Right lobe of liver (tissue), 6 donors: Measurements from ENCODE around the gene EOGT. TPM values are rescaled to one million over a fixed set of nuclear protein-coding genes. Genes with fewer than 3 reads are reported as not detected.

Source experiments
- ATAC-seq, 4 donors: fragments of 200-7000 bp; cut with Tn5 transposase; one replicate each; pipeline ENCODE4 v1.9.1; 2020; ENCODE audit warnings: mild to moderate bottlenecking in 4 of 4, moderate library complexity in 4 of 4
- DNase-seq, 3 donors: peaks; one replicate each; pipeline ENCODE4 v3.0.0-alpha.2; 2020
- H3K27ac ChIP-seq, 3 donors: fragments of 200-600 bp; one replicate each; pipeline ENCODE4 v1.8.0; 2022
- H3K27me3 ChIP-seq, 2 donors: fragments of 200-600 bp; one replicate each; pipeline ENCODE4 v1.8.0; 2022
- H3K36me3 ChIP-seq, 4 donors: fragments of 200-600 bp; sonication (generic) in 1 of 4; one replicate each; pipeline versions ENCODE4 v1.5.1 to v1.8.0; 2017 to 2022; ENCODE audit warnings: control low read depth in 1 of 4
- H3K4me1 ChIP-seq, 4 donors: fragments of 200-600 bp; sonication (generic) in 1 of 4; one replicate each; pipeline versions ENCODE4 v1.5.1 to v1.8.0; 2017 to 2022; ENCODE audit warnings: control low read depth in 1 of 4
- H3K4me3 ChIP-seq, 3 donors: fragments of 200-600 bp; one replicate each; pipeline ENCODE4 v1.8.0; 2022
- H3K9me3 ChIP-seq, 4 donors: fragments of 200-600 bp; sonication (generic) in 1 of 4; one replicate each; pipeline versions ENCODE4 v1.5.1 to v1.8.0; 2017 to 2022; ENCODE audit warnings: control low read depth in 1 of 4
- CTCF ChIP-seq, 4 donors: fragments of 200-600 bp in 3 of 4; fragments of 450-650 bp in 1 of 4; IDR thresholded peaks; one replicate each; pipeline versions ENCODE4 v1.5.1 to v1.8.0; 2016 to 2022; ENCODE audit warnings: antibody characterized with exemption in 4 of 4, mild to moderate bottlenecking in 2 of 4
- POLR2A ChIP-seq: fragments of 450-650 bp; IDR thresholded peaks from one replicate; pipeline ENCODE4 v1.6.1; 2017; ENCODE audit warnings: antibody characterized with exemption, mild to moderate bottlenecking
- WGBS: methylation state at CpG from one replicate; pipeline ENCODE4 v1.1.6; 2018; ENCODE audit warnings: low coverage, low lambda C conversion rate; ENCODE audit not compliant: insufficient coverage; ENCODE audit errors: missing lambda C conversion rate; 5-methylcytosine and 5-hydroxymethylcytosine counted together
- intact Hi-C, 2 donors: fragments of 100-400 bp; cut with DNase I; formaldehyde crosslinking; loops; one replicate each; pipeline versions ENCODE4 v1.11.2 to v1.14.1; 2022
- total RNA-seq, 6 experiments: library from RNA; depleted of rRNA in 2 of 6; stranded (reverse); fragments of >200 nt in 2 of 6; fragmentation: NEBNext Ultra II Directional in 3 of 6; extraction: Animal tissue kit (Norgen Biotek cat#: 25700) in 3 of 6; gene quantifications; one replicate each; pipeline versions ENCODE4 v1.1.0 to v1.2.4, GENCODE V29; 2016 to 2023
- donor health status: DM: no; HTN: yes; CAD: no.
- donor health status: DM: no; HTN: no; CAD: no.
- donor health status: DM: no; HTN: no; CAD: no.
- donor health status: DM: no; HTN: yes; CAD: no.
- donor health status: DM: no; HTN: yes; CAD: no.

Gene EOGT
- total RNA-seq, 6 experiments from 2014 or later = 3.4 to 8.7 (median 5.1) TPM

GRCh38 chr3:69012100-69012799 lies 1.2 kb downstream of the EOGT start:
- peak in 1 of 3 donors; percentile 25 for DNase-seq
- Histone ChIP-seq H3K36me3 (peaks cover 0 to 5% (median 0%) of the 10 kb centered on the region in 4 donors), H3K9me3 (no peaks in the 10 kb centered on the region), H3K4me1 (no peaks in the 10 kb centered on the region), H3K27me3 (no peaks in the 10 kb centered on the region), H3K27ac (peak overlapping the region in 2 of 3 donors; percentile 89 to 98), H3K4me3 (peak overlapping the region; percentile 65 to 84 (median 82))
- intact Hi-C loops = no loop called here
- 87% methylated on average over 14 of the region's 22 CpGs for WGBS
- no peak for ATAC-seq
- no peak for TF ChIP-seq CTCF (IDR thresholded peaks at IDR 0.05)
- TF ChIP-seq POLR2A = no peak

- no peak for ATAC-seq
- DNase-seq = no peak
- intact Hi-C loops = no loop called here
- Histone ChIP-seq H3K4me1 (no peaks in the 10 kb centered on the region), H3K27me3 (no peaks in the 10 kb centered on the region), H3K9me3 (no peaks in the 10 kb centered on the region), H3K36me3 (peaks cover 0 to 8% (median 1%) of the 10 kb centered on the region in 4 donors), H3K27ac (no peak overlapping the region), H3K4me3 (no peak overlapping the region)
- TF ChIP-seq CTCF (IDR thresholded peaks at IDR 0.05) = no peak
- no peak for TF ChIP-seq POLR2A
- 65% methylated on average over 2 of the region's 8 CpGs for WGBS
Observed at GRCh38 chr3:69011096-69011730, 2.3 kb downstream of the EOGT start.

GRCh38 chr3:69009559-69010410 lies 3.7 kb downstream of the EOGT start:
- WGBS = 78% methylated on average over 3 of the region's 3 CpGs

More at GRCh38 chr3:69009559-69010410, 3.7 kb downstream of the EOGT start:
- Histone ChIP-seq H3K9me3 (no peaks in the 10 kb centered on the region), H3K4me3 (no peak overlapping the region), H3K27ac (no peak overlapping the region), H3K27me3 (no peaks in the 10 kb centered on the region), H3K36me3 (peaks cover 0 to 8% (median 1%) of the 10 kb centered on the region in 4 donors), H3K4me1 (no peaks in the 10 kb centered on the region)
- no peak for DNase-seq
- no peak for ATAC-seq
- TF ChIP-seq POLR2A (no peak), CTCF (IDR thresholded peaks at IDR 0.05) (no peak)
- intact Hi-C loops = no loop called here
